ENCODE measurements around the gene FECH.
"Not testable (repeated sequence)": the region's sequence is repeated elsewhere in the genome, so short reads cannot be mapped to it uniquely, and the experiment has no call there.

FECH gene

GRCh38 chr18:57586251-57587049 is at the start of gene FECH:
FECH (minus strand) TSS chr18:57586702; CDS start chr18:57586620, 82 bp downstream.
- peak; percentile 71 to 77 for DNase-seq

GRCh38 chr18:57635003-57635822 is 48.7 kb upstream of the FECH start:
- no peak for DNase-seq

GRCh38 chr18:57631697-57632096 is 45.2 kb upstream of the FECH start:
- no peak for DNase-seq

- DNase-seq = no peak
Measured at GRCh38 chr18:57630754-57631595, 44.5 kb upstream of the FECH start.

GRCh38 chr18:57630002-57630753 is 43.7 kb upstream of the FECH start:
- DNase-seq = peak; percentile 94 to 95

GRCh38 chr18:57629422-57629821 is 42.9 kb upstream of the FECH start:
- no peak for DNase-seq

GRCh38 chr18:57627488-57627887 is 41.0 kb upstream of the FECH start:
- no peak for DNase-seq

GRCh38 chr18:57624988-57625387 is 38.5 kb upstream of the FECH start:
- no peak for DNase-seq

- DNase-seq = no peak
Measured at GRCh38 chr18:57621246-57621604, 34.7 kb upstream of the FECH start.

- DNase-seq = no peak
Measured at GRCh38 chr18:57619876-57620275, 33.4 kb upstream of the FECH start.

- no peak for DNase-seq
Measured at GRCh38 chr18:57618910-57619309, 32.4 kb upstream of the FECH start.

GRCh38 chr18:57603871-57604270 is 17.4 kb upstream of the FECH start:
- no peak for DNase-seq

- DNase-seq = no peak
Measured at GRCh38 chr18:57595347-57595746, 8.8 kb upstream of the FECH start.

GRCh38 chr18:57592716-57593115 is 6.2 kb upstream of the FECH start:
- DNase-seq = not testable (repeated sequence)

- no peak for DNase-seq
Measured at GRCh38 chr18:57589161-57589560, 2.7 kb upstream of the FECH start.

- no peak for DNase-seq
Measured at GRCh38 chr18:57587098-57587661, 678 bp upstream of the FECH start.

- DNase-seq = no peak
Measured at GRCh38 chr18:57585855-57586250, 649 bp downstream of the FECH start.

GRCh38 chr18:57585421-57585820 is 1.1 kb downstream of the FECH start:
- no peak for DNase-seq

- DNase-seq = no peak
Measured at GRCh38 chr18:57584444-57584843, 2.1 kb downstream of the FECH start.

GRCh38 chr18:57583297-57583835 is 3.1 kb downstream of the FECH start:
- no peak for DNase-seq

GRCh38 chr18:57581301-57581934 is 5.1 kb downstream of the FECH start:
- peak; percentile 18 to 40 for DNase-seq
